Neural cell (in vitro differentiated cells): ENCODE results near the gene DENND5B. TPM values are rescaled to one million over a fixed set of nuclear protein-coding genes. Genes with fewer than 3 reads are reported as not detected.

Source experiments
- H2AFZ ChIP-seq: fragments of 200-600, 300-800 bp; sonication (generic), shearing (Covaris generic); 2 replicates; pipeline ENCODE4 v1.6.0; 2014; ENCODE audit warnings: low read depth, mild to moderate bottlenecking, antibody characterized with exemption, low read length, moderate library complexity
- H3F3A ChIP-seq: fragments of 200-600 bp; shearing (Covaris generic); 2 replicates; pipeline ENCODE4 v1.6.1; 2016; ENCODE audit warnings: mild to moderate bottlenecking, moderate library complexity, mixed read lengths, antibody characterized with exemption, low read length; ENCODE audit not compliant: insufficient read depth, poor library complexity, severe bottlenecking
- H3K27ac ChIP-seq: fragments of 200-600, 300-800 bp; sonication (generic), shearing (Covaris generic); 2 replicates; pipeline ENCODE4 v1.5.1; 2014; ENCODE audit warnings: mild to moderate bottlenecking, low read length, moderate library complexity
- H3K27me3 ChIP-seq: fragments of 300-800, 200-600 bp; sonication (generic), shearing (Covaris generic); 2 replicates; pipeline ENCODE4 v1.6.0; 2014; ENCODE audit warnings: mild to moderate bottlenecking, low read depth, low read length, moderate library complexity; ENCODE audit not compliant: insufficient read depth
- H3K36me3 ChIP-seq: fragments of 300-800, 200-600 bp; sonication (generic), shearing (Covaris generic); 2 replicates; pipeline ENCODE4 v1.5.1; 2014; ENCODE audit warnings: mild to moderate bottlenecking, antibody characterized with exemption, low read length, moderate library complexity; ENCODE audit not compliant: insufficient read depth
- H3K4me2 ChIP-seq: fragments of 300-800, 200-600 bp; sonication (generic), shearing (Covaris generic); 2 replicates; pipeline ENCODE4 v1.6.0; 2014; ENCODE audit warnings: mild to moderate bottlenecking, low read length
- H3K4me3 ChIP-seq: fragments of 300-800, 200-600 bp; sonication (generic), shearing (Covaris generic); 2 replicates; pipeline ENCODE4 v1.5.1; 2014; ENCODE audit warnings: mild to moderate bottlenecking, low read length, moderate library complexity
- H3K79me2 ChIP-seq: fragments of 200-600 bp; shearing (Covaris generic); replicated peaks from 2 replicates; pipeline ENCODE4 v1.6.0; 2014; ENCODE audit warnings: mild to moderate bottlenecking, low read length, moderate library complexity; ENCODE audit not compliant: insufficient read depth
- H3K9ac ChIP-seq: fragments of 300-800, 200-600 bp; sonication (generic), shearing (Covaris generic); 2 replicates; pipeline ENCODE4 v1.6.1; 2016; ENCODE audit warnings: mild to moderate bottlenecking, low read length, mixed read lengths
- H3K9me2 ChIP-seq: fragments of 200-600 bp; shearing (Covaris generic); 2 replicates; pipeline ENCODE4 v1.6.1; 2016; ENCODE audit warnings: mild to moderate bottlenecking, low read length, mixed read lengths; ENCODE audit not compliant: insufficient read depth
- H3K9me3 ChIP-seq: fragments of 200-600, 300-800 bp; sonication (generic), shearing (Covaris generic); 2 replicates; pipeline ENCODE4 v1.6.1; 2016; ENCODE audit warnings: mild to moderate bottlenecking, mixed run types, low read length, moderate library complexity, mixed read lengths
- H4K20me1 ChIP-seq: fragments of 200-600 bp; shearing (Covaris generic); 2 replicates; pipeline ENCODE4 v1.6.1; 2016; ENCODE audit warnings: mild to moderate bottlenecking, mixed run types; ENCODE audit not compliant: insufficient read depth
- CTCF ChIP-seq: fragments of 450-650 bp; IDR thresholded peaks from 2 replicates; pipeline ENCODE4 v1.5.1; 2014; ENCODE audit warnings: antibody characterized with exemption, mild to moderate bottlenecking, moderate library complexity; ENCODE audit not compliant: poor library complexity, severe bottlenecking
- EP300 ChIP-seq: fragments of 450-650 bp; conservative IDR thresholded peaks from 2 replicates; pipeline ENCODE4 v1.6.1; 2014; ENCODE audit warnings: antibody characterized with exemption, mild to moderate bottlenecking, moderate library complexity; ENCODE audit not compliant: poor library complexity, severe bottlenecking
- EZH2 ChIP-seq: fragments of 200-600, 300-800 bp; shearing (Covaris generic), sonication (generic); IDR thresholded peaks from 2 replicates; pipeline ENCODE4 v1.6.1; 2014; ENCODE audit warnings: antibody characterized with exemption, low read length, borderline replicate concordance, mild to moderate bottlenecking; ENCODE audit not compliant: insufficient read depth, poor library complexity, severe bottlenecking
- MXI1 ChIP-seq: fragments of 450-650 bp; conservative IDR thresholded peaks from 2 replicates; pipeline ENCODE4 v1.6.1; 2014; ENCODE audit warnings: antibody characterized with exemption, mild to moderate bottlenecking; ENCODE audit not compliant: poor library complexity, severe bottlenecking
- POLR2AphosphoS5 ChIP-seq: IDR thresholded peaks from 2 replicates; pipeline ENCODE4 v1.6.1; 2012
- RAD21 ChIP-seq: fragments of 450-650 bp; conservative IDR thresholded peaks from 2 replicates; pipeline ENCODE4 v1.6.1; 2014; ENCODE audit warnings: antibody characterized with exemption, mild to moderate bottlenecking, moderate library complexity
- REST ChIP-seq: IDR thresholded peaks from 2 replicates; pipeline ENCODE4 v1.6.1; 2012; ENCODE audit warnings: borderline replicate concordance
- SMC3 ChIP-seq: fragments of 450-650 bp; conservative IDR thresholded peaks from 2 replicates; pipeline ENCODE4 v1.6.1; 2014; ENCODE audit warnings: antibody characterized with exemption, mild to moderate bottlenecking, moderate library complexity; ENCODE audit not compliant: poor library complexity
- TAF1 ChIP-seq: IDR thresholded peaks from 2 replicates; pipeline ENCODE4 v1.6.1; 2012; ENCODE audit warnings: low read depth
- polyA plus RNA-seq: library from polyadenylated mRNA; depleted of rRNA; stranded (reverse); fragments of >200 nt; gene quantifications from 2 replicates; pipeline ENCODE4 v1.2.3, GENCODE V29; 2014

DENND5B gene
- polyA plus RNA-seq, 1 donor from 2014 or later, result 23.8 TPM

GRCh38 chr12:31388713-31389112, 202.2 kb downstream of the DENND5B start:
- Histone ChIP-seq H3K4me3 (no peak overlapping the region), H3K27ac (no peak overlapping the region), H3K9me3 (no peaks in the 10 kb centered on the region), H3F3A (no peaks in the 10 kb centered on the region), H4K20me1 (no peaks in the 10 kb centered on the region), H3K9me2 (no peaks in the 10 kb centered on the region), H2AFZ (no peak overlapping the region), H3K79me2 (no peaks in the 10 kb centered on the region), H3K9ac (no peak overlapping the region), H3K36me3 (peaks cover 21% of the 10 kb centered on the region), H3K4me2 (no peak overlapping the region), H3K27me3 (no peaks in the 10 kb centered on the region)
- TF ChIP-seq POLR2AphosphoS5 (no peak), CTCF (no peak), REST (no peak), EZH2 (no peak)

DNA sequence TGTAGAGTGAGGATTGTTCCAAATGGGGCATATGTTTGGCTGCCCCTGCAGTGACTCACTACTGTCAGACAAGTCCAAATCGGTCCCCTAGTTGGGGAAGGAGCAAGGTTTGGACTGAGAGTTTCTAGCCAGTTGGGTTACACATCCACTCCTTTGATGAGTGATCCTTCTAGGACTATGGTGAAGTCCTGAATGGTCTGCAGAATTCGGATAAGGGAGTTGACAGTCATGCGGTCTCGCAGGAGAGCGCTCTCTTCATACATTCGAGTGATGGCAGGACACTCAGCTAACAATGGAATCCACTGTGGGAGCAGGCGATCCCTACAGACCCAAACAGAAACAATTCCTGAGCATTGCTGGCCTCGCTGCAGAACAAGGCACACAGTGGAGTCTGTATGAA, 203.5 kb downstream of the DENND5B start:
- Histone ChIP-seq H3K9me2 (no peaks in the 10 kb centered on the region), H3K9ac (no peak overlapping the region), H3K27ac (no peak overlapping the region), H4K20me1 (no peaks in the 10 kb centered on the region), H3K9me3 (no peaks in the 10 kb centered on the region), H3K27me3 (no peaks in the 10 kb centered on the region), H3K36me3 (peaks cover 21% of the 10 kb centered on the region), H3F3A (no peaks in the 10 kb centered on the region), H3K4me3 (no peak overlapping the region), H3K79me2 (no peaks in the 10 kb centered on the region), H3K4me2 (no peak overlapping the region), H2AFZ (no peak overlapping the region)
- no peak for TF ChIP-seq TAF1
- no peak for TF ChIP-seq RAD21
- no peak for TF ChIP-seq EZH2
- TF ChIP-seq REST, result no peak
- TF ChIP-seq CTCF, result no peak
- TF ChIP-seq MXI1, result no peak
- TF ChIP-seq SMC3, result no peak
- TF ChIP-seq POLR2AphosphoS5, result no peak
- no peak for TF ChIP-seq EP300
